ENCODE measurements around the gene CNIH3.

The CNIH3 gene

GRCh38 chr1:224760163-224760562 is 144.0 kb downstream of the CNIH3 start:
- TF ChIP-seq, protein P1, sequence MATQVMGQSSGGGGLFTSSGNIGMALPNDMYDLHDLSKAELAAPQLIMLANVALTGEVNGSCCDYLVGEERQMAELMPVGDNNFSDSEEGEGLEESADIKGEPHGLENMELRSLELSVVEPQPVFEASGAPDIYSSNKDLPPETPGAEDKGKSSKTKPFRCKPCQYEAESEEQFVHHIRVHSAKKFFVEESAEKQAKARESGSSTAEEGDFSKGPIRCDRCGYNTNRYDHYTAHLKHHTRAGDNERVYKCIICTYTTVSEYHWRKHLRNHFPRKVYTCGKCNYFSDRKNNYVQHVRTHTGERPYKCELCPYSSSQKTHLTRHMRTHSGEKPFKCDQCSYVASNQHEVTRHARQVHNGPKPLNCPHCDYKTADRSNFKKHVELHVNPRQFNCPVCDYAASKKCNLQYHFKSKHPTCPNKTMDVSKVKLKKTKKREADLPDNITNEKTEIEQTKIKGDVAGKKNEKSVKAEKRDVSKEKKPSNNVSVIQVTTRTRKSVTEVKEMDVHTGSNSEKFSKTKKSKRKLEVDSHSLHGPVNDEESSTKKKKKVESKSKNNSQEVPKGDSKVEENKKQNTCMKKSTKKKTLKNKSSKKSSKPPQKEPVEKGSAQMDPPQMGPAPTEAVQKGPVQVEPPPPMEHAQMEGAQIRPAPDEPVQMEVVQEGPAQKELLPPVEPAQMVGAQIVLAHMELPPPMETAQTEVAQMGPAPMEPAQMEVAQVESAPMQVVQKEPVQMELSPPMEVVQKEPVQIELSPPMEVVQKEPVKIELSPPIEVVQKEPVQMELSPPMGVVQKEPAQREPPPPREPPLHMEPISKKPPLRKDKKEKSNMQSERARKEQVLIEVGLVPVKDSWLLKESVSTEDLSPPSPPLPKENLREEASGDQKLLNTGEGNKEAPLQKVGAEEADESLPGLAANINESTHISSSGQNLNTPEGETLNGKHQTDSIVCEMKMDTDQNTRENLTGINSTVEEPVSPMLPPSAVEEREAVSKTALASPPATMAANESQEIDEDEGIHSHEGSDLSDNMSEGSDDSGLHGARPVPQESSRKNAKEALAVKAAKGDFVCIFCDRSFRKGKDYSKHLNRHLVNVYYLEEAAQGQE (IDR thresholded peaks at IDR 0.05; ENCODE audit: low read depth), result no peak
- TF ChIP-seq TCF12 (IDR thresholded peaks at IDR 0.05; ENCODE audit: low read depth), result no peak
- no peak for TF ChIP-seq FOXM1 (IDR thresholded peaks at IDR 0.05; ENCODE audit: borderline replicate concordance, low read depth)
- TF ChIP-seq, protein P2, sequence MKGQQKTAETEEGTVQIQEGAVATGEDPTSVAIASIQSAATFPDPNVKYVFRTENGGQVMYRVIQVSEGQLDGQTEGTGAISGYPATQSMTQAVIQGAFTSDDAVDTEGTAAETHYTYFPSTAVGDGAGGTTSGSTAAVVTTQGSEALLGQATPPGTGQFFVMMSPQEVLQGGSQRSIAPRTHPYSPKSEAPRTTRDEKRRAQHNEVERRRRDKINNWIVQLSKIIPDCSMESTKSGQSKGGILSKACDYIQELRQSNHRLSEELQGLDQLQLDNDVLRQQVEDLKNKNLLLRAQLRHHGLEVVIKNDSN (IDR thresholded peaks at IDR 0.05), result no peak
- TF ChIP-seq ZBTB7A (IDR thresholded peaks at IDR 0.05; ENCODE audit: low read depth), result no peak
- TF ChIP-seq EP300 (IDR thresholded peaks at IDR 0.05; ENCODE audit: borderline replicate concordance), result no peak
- no peak for TF ChIP-seq CEBPB (IDR thresholded peaks at IDR 0.05)
- TF ChIP-seq TAF1 (IDR thresholded peaks at IDR 0.05; ENCODE audit: low read depth), result no peak
- no peak for TF ChIP-seq CREB1 (IDR thresholded peaks at IDR 0.05; ENCODE audit: low read depth)
- no peak for TF ChIP-seq TEAD4 (IDR thresholded peaks at IDR 0.05)
- TF ChIP-seq YY1 (IDR thresholded peaks at IDR 0.05; ENCODE audit: low read depth), result no peak
- TF ChIP-seq MAX (IDR thresholded peaks at IDR 0.05), result no peak
- no peak for TF ChIP-seq NFIC (IDR thresholded peaks at IDR 0.05)
- TF ChIP-seq EGR1 (IDR thresholded peaks at IDR 0.05), result no peak
- TF ChIP-seq RAD21 (IDR thresholded peaks at IDR 0.05; ENCODE audit: low read depth), result no peak

- TF ChIP-seq TAF1 (IDR thresholded peaks at IDR 0.05; ENCODE audit: low read depth) (no peak), EGR1 (IDR thresholded peaks at IDR 0.05) (no peak), YY1 (IDR thresholded peaks at IDR 0.05; ENCODE audit: low read depth) (no peak), TEAD4 (IDR thresholded peaks at IDR 0.05) (no peak)
Observed at GRCh38 chr1:224761245-224761644, 145.1 kb downstream of the CNIH3 start.

DNA sequence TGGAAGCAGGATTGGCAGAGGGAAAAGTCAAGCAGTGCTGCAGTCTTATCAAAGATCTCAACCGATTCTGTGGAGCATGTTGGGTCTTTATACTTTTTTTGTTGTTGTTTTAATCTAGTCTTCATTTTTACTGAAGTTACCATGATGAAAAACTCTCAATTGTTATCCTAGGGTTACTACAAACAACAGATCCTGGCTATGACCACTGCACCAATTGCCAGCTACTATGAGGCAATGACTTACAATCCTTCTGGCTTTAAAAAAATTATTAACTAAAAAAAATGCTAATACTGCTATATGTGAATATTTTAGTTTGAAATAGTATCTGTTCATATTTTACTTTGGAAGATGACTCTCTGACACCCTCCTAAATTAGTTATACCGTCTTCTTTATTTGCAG is 145.9 kb downstream of the CNIH3 start:
- TF ChIP-seq RAD21 (IDR thresholded peaks at IDR 0.05; ENCODE audit: low read depth), result no peak
- TF ChIP-seq CEBPB (IDR thresholded peaks at IDR 0.05), result no peak
- TF ChIP-seq EP300 (IDR thresholded peaks at IDR 0.05; ENCODE audit: borderline replicate concordance), result no peak
- no peak for TF ChIP-seq NFIC (IDR thresholded peaks at IDR 0.05)
- TF ChIP-seq TAF1 (IDR thresholded peaks at IDR 0.05; ENCODE audit: low read depth), result no peak
- no peak for TF ChIP-seq FOXM1 (IDR thresholded peaks at IDR 0.05; ENCODE audit: borderline replicate concordance, low read depth)
- TF ChIP-seq CREB1 (IDR thresholded peaks at IDR 0.05; ENCODE audit: low read depth), result no peak
- TF ChIP-seq MAX (IDR thresholded peaks at IDR 0.05), result no peak
- TF ChIP-seq TCF12 (IDR thresholded peaks at IDR 0.05; ENCODE audit: low read depth), result no peak
- TF ChIP-seq TEAD4 (IDR thresholded peaks at IDR 0.05), result no peak
- TF ChIP-seq EGR1 (IDR thresholded peaks at IDR 0.05), result no peak
- TF ChIP-seq ZBTB7A (IDR thresholded peaks at IDR 0.05; ENCODE audit: low read depth), result no peak
- TF ChIP-seq, protein P2 (IDR thresholded peaks at IDR 0.05), result no peak
- TF ChIP-seq YY1 (IDR thresholded peaks at IDR 0.05; ENCODE audit: low read depth), result no peak
- TF ChIP-seq, protein P1 (IDR thresholded peaks at IDR 0.05; ENCODE audit: low read depth), result no peak

DNA sequence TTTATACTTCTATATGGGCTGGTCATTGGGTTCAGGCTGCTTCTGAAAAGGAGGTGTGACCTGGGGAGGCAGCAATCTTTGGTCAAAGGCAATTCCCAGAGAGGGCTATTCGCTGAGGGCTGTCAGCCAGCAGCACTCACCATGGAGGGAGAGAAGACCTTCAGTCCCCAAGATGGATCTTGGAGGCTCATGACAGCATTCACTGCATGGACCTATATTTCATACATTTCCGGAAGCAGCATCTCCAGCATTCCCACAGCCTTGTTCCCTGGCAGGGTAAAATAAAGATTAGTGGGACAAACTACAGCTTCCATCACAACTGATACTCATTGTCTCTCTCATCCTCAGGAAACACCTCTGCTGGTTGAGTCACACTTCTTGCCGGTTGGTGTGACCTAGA is 146.6 kb downstream of the CNIH3 start:
- TF ChIP-seq MAX (IDR thresholded peaks at IDR 0.05), result no peak
- TF ChIP-seq YY1 (IDR thresholded peaks at IDR 0.05; ENCODE audit: low read depth), result no peak
- TF ChIP-seq RAD21 (IDR thresholded peaks at IDR 0.05; ENCODE audit: low read depth), result no peak
- TF ChIP-seq ZBTB7A (IDR thresholded peaks at IDR 0.05; ENCODE audit: low read depth), result no peak
- TF ChIP-seq, protein P1 (IDR thresholded peaks at IDR 0.05; ENCODE audit: low read depth), result no peak
- no peak for TF ChIP-seq CREB1 (IDR thresholded peaks at IDR 0.05; ENCODE audit: low read depth)
- TF ChIP-seq FOXM1 (IDR thresholded peaks at IDR 0.05; ENCODE audit: borderline replicate concordance, low read depth), result no peak
- no peak for TF ChIP-seq TCF12 (IDR thresholded peaks at IDR 0.05; ENCODE audit: low read depth)
- TF ChIP-seq, protein P2 (IDR thresholded peaks at IDR 0.05), result no peak
- TF ChIP-seq NFIC (IDR thresholded peaks at IDR 0.05), result no peak
